Measurements from ENCODE around the gene PAK5. TPM values are rescaled to one million over a fixed set of nuclear protein-coding genes. Genes with fewer than 3 reads are reported as not detected.

PAK5 gene
- total RNA-seq, 2 experiments from 2014 or later = not detected

DNA sequence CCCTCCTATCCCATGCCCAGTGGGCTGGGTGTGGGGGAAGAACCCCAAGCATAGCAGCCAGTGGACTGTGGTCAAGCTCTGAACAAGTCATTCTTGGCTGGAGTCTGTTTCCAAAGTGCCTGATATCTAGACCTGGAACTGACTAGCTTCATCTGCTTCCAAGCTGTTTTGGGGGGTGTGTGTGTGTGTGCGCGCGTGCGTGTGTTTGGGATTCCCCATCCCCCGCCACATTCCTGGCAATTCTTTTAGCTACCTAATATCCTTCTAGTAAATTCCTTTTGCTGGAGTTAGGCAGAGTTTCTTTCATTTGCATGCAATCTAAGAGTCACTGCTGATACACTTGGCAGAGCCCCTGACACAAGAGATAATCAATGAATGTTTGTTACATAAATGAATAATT, 7.8 kb downstream of the PAK5 start:
- H3K4me3 Mint-ChIP-seq = no peak overlapping the region
- no peaks in the 10 kb centered on the region for H3K4me1 ChIP-seq (ENCODE audit: insufficient read depth, low read length)
- no peaks in the 10 kb centered on the region for H3K36me3 Mint-ChIP-seq (ENCODE audit: low read depth)
- CTCF ChIA-PET = no interaction called here
- DNase-seq (no peak), ATAC-seq (ENCODE audit: poor library complexity) (no peak)
- H3K9me3 Mint-ChIP-seq = peaks cover 5% of the 10 kb centered on the region
- intact Hi-C loops (cut with DNase I, micrococcal nuclease) = no loop called here
- no peak overlapping the region for H3K27ac Mint-ChIP-seq
- peaks cover 11% of the 10 kb centered on the region for H3K27me3 Mint-ChIP-seq
- no peaks in the 10 kb centered on the region for H3K4me1 Mint-ChIP-seq (ENCODE audit: low read depth)
- H3K36me3 ChIP-seq (ENCODE audit: insufficient read depth, low read length) = no peaks in the 10 kb centered on the region
- no peak overlapping the region for H3K4me3 ChIP-seq (ENCODE audit: low read length)
- no peaks in the 10 kb centered on the region for H3K27me3 ChIP-seq (ENCODE audit: control insufficient read depth in 1 of 2, insufficient read depth in 2 of 2, low read length in 2 of 2)
- no peak overlapping the region for H3K27ac ChIP-seq (ENCODE audit: low read depth in 1 of 2, low read length in 2 of 2)
- POLR2A ChIA-PET = no interaction called here
- no peaks in the 10 kb centered on the region for H3K9me3 ChIP-seq (ENCODE audit: control insufficient read depth in 1 of 2, insufficient read depth in 1 of 2, low read length in 2 of 2)
- no peak for TF ChIP-seq CTCF (IDR thresholded peaks at IDR 0.05)

DNA sequence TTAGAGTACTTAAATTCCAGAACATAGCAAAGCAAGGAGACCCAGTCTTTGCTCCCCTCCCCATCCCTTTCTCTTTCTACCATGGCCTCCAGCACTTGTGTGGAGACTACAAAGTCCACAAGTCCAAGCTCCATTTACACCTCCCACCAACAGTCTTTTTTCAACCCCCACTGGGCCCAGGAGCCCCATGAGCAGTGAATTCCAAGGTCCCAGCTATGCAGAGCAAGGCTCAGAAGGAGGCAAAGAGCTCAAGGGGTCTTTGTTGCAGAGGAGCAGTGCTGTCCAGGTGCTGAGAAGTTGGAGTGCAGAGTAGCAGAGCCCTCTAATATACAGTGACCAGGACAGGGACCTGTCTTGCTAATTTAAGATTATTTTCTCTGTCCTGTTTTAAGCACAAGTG, 9.0 kb downstream of the PAK5 start:
- ChIA-PET POLR2A (no interaction called here), CTCF (no interaction called here)
- H3K27ac Mint-ChIP-seq = no peak overlapping the region
- H3K4me3 Mint-ChIP-seq = no peak overlapping the region
- TF ChIP-seq CTCF (IDR thresholded peaks at IDR 0.05) = no peak
- ATAC-seq (ENCODE audit: poor library complexity) (no peak), DNase-seq (no peak)
- H3K27me3 ChIP-seq (ENCODE audit: control insufficient read depth in 1 of 2, insufficient read depth in 2 of 2, low read length in 2 of 2) = no peaks in the 10 kb centered on the region
- H3K27me3 Mint-ChIP-seq = no peaks in the 10 kb centered on the region
- H3K4me1 ChIP-seq (ENCODE audit: insufficient read depth, low read length) = no peaks in the 10 kb centered on the region
- intact Hi-C loops (cut with DNase I, micrococcal nuclease) = no loop called here
- H3K9me3 ChIP-seq (ENCODE audit: control insufficient read depth in 1 of 2, insufficient read depth in 1 of 2, low read length in 2 of 2) = no peaks in the 10 kb centered on the region
- peaks cover 2% of the 10 kb centered on the region for H3K9me3 Mint-ChIP-seq
- no peaks in the 10 kb centered on the region for H3K36me3 Mint-ChIP-seq (ENCODE audit: low read depth)
- H3K4me3 ChIP-seq (ENCODE audit: low read length) = no peak overlapping the region
- no peaks in the 10 kb centered on the region for H3K36me3 ChIP-seq (ENCODE audit: insufficient read depth, low read length)
- no peaks in the 10 kb centered on the region for H3K4me1 Mint-ChIP-seq (ENCODE audit: low read depth)
- no peak overlapping the region for H3K27ac ChIP-seq (ENCODE audit: low read depth in 1 of 2, low read length in 2 of 2)

DNA sequence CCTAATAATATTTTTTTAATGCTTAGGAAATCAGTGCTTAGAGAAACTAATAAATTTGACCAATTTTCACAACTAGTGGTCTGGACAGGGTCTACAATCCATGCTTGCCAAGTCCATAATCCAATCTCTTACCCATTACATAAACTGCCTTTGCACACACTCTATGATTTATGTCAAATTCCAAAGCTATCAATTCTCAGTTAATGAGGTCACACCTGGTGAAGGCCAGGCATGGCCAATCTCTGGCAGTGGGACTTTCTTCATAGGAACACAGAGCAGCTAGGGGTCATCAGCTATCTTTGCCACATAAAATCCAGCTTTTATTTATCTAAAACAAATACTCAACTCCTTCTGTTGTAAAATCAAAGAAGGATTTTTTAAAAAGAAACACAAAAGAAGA, 21.2 kb downstream of the PAK5 start:
- no peaks in the 10 kb centered on the region for H3K36me3 Mint-ChIP-seq (ENCODE audit: low read depth)
- H3K27me3 Mint-ChIP-seq = no peaks in the 10 kb centered on the region
- no peak for DNase-seq
- no peak overlapping the region for H3K4me3 ChIP-seq (ENCODE audit: low read length)
- intact Hi-C loops (cut with DNase I, micrococcal nuclease) = no loop called here
- H3K4me1 Mint-ChIP-seq (ENCODE audit: low read depth) = no peaks in the 10 kb centered on the region
- no peak overlapping the region for H3K27ac Mint-ChIP-seq
- no peak overlapping the region for H3K4me3 Mint-ChIP-seq
- ChIA-PET CTCF (no interaction called here), POLR2A (no interaction called here)
- ATAC-seq (ENCODE audit: poor library complexity) = no peak
- peaks cover 0 to 5% of the 10 kb centered on the region in 2 experiments for H3K9me3 ChIP-seq (ENCODE audit: control insufficient read depth in 1 of 2, insufficient read depth in 1 of 2, low read length in 2 of 2)
- TF ChIP-seq CTCF (IDR thresholded peaks at IDR 0.05) = no peak
- no peaks in the 10 kb centered on the region for H3K36me3 ChIP-seq (ENCODE audit: insufficient read depth, low read length)
- no peaks in the 10 kb centered on the region for H3K27me3 ChIP-seq (ENCODE audit: control insufficient read depth in 1 of 2, insufficient read depth in 2 of 2, low read length in 2 of 2)
- no peak overlapping the region for H3K27ac ChIP-seq (ENCODE audit: low read depth in 1 of 2, low read length in 2 of 2)
- no peaks in the 10 kb centered on the region for H3K9me3 Mint-ChIP-seq
- no peaks in the 10 kb centered on the region for H3K4me1 ChIP-seq (ENCODE audit: insufficient read depth, low read length)

Measured in CD4-positive, alpha-beta T cell (primary cell).